HepG2 (cell line): Measurements from ENCODE around the gene MYO1C. TPM values are rescaled to one million over a fixed set of nuclear protein-coding genes. Genes with fewer than 3 reads are reported as not detected.
A peak's percentile ranks its signal among the peaks of the same experiment; 100 is the strongest.

ENCODE experiments used
- ATAC-seq: fragments of 200-7000 bp; cut with Tn5 transposase; 3 replicates; pipeline ENCODE4 v1.9.1; 2020; ENCODE audit warnings: mild to moderate bottlenecking, moderate library complexity
- BruUV-seq: library from RNA; stranded (reverse); fragments of 400-500 nt; replicated peaks from 2 replicates; lab custom pipeline; 2021; lab: Mats Ljungman, UMichigan
- CTCF ChIA-PET: fragments of 300-600 bp; formaldehyde crosslinking; extraction: SDS; loops from one replicate; lab custom pipeline; 2021; ENCODE audit warnings: low total read pairs, inconsistent platforms, low intra/inter-chr PET ratio; lab: Yijun Ruan, JAX
- POLR2A ChIA-PET: fragments of 350-600 bp; sonication (Branson Sonifier 250); formaldehyde crosslinking; loops from one replicate; lab custom pipeline; 2020; ENCODE audit warnings: antibody characterized with exemption, inconsistent platforms; lab: Yijun Ruan, JAX
- DNase-seq: peaks from one replicate; pipeline ENCODE4 v3.0.0-alpha.2; 2015; ENCODE audit warnings: low spot score
- FAIRE-seq: peaks from 3 replicates; lab custom pipeline; 2011; peaks lifted over from hg19 to GRCh38; lab: Jason Lieb, UNC
- H2AFZ ChIP-seq: one replicate; pipeline ENCODE4 v1.6.1; 2011; ENCODE audit warnings: low read length, inconsistent platforms
- H3K27ac ChIP-seq: fragments of 300-600 bp; 3 replicates; pipeline ENCODE4 v1.8.0; 2011; ENCODE audit warnings: mixed run types, mild to moderate bottlenecking, mixed read lengths, low read length, inconsistent platforms; ENCODE audit not compliant: insufficient read depth; ENCODE audit errors: extremely low read length
- H3K27me3 ChIP-seq, 2 experiments: fragments of 200-600 bp in 1 of 2; 2 replicates in 1 of 2; 3 replicates in 1 of 2; pipeline versions ENCODE4 v1.6.0 to v1.8.0; 2011; ENCODE audit warnings: low read length in 2 of 2, mild to moderate bottlenecking in 2 of 2, moderate library complexity in 2 of 2, inconsistent platforms in 1 of 2; ENCODE audit not compliant: insufficient read depth in 2 of 2, control insufficient read depth in 1 of 2
- H3K36me3 ChIP-seq, 2 experiments: fragments of 200-600 bp in 1 of 2; replicated peaks in 1 of 2; 2 replicates in 1 of 2; 3 replicates in 1 of 2; pipeline versions ENCODE4 v1.5.1 to v1.8.0; 2011; ENCODE audit warnings: low read length in 2 of 2, inconsistent platforms in 1 of 2; ENCODE audit not compliant: insufficient read depth in 2 of 2, control insufficient read depth in 1 of 2
- H3K4me1 ChIP-seq: 2 replicates; pipeline ENCODE4 v1.5.1; 2012; ENCODE audit warnings: low read length, inconsistent platforms; ENCODE audit not compliant: insufficient read depth
- H3K4me2 ChIP-seq: 2 replicates; pipeline ENCODE4 v1.6.0; 2011; ENCODE audit warnings: low read depth, low read length, inconsistent platforms
- H3K4me3 ChIP-seq, 3 experiments: fragments of 200-600 bp in 1 of 3; sonication (generic), shearing (Covaris generic) in 1 of 3; replicated peaks in 1 of 3; 2 replicates each; pipeline ENCODE4 v1.5.1; 2011 to 2016; ENCODE audit warnings: low read length in 3 of 3, inconsistent platforms in 2 of 3, low read depth in 2 of 3, mild to moderate bottlenecking in 2 of 3, control low read depth in 1 of 3, mixed read lengths in 1 of 3; ENCODE audit not compliant: insufficient read depth in 1 of 3
- H3K79me2 ChIP-seq: one replicate; pipeline ENCODE4 v1.6.1; 2011; ENCODE audit warnings: low read length, inconsistent platforms; ENCODE audit not compliant: insufficient read depth
- H3K9ac ChIP-seq: 2 replicates; pipeline ENCODE4 v1.6.0; 2011; ENCODE audit warnings: mild to moderate bottlenecking, low read depth, low read length, inconsistent platforms; ENCODE audit not compliant: insufficient read depth
- H3K9me3 ChIP-seq: 2 replicates; pipeline ENCODE4 v1.5.1; 2012; ENCODE audit warnings: mild to moderate bottlenecking, low read length
- H4K20me1 ChIP-seq: 2 replicates; pipeline ENCODE4 v1.6.0; 2011; ENCODE audit warnings: inconsistent platforms, mild to moderate bottlenecking, low read length, moderate library complexity; ENCODE audit not compliant: insufficient read depth
- MED13 ChIP-seq: sonication (generic); formaldehyde crosslinking; IDR thresholded peaks from 2 replicates; pipeline ENCODE4 v1.5.0; 2020; ENCODE audit warnings: missing genetic modification reagents
- MED8 ChIP-seq: sonication (generic); formaldehyde crosslinking; IDR thresholded peaks from 2 replicates; pipeline ENCODE4 v1.8.1; 2023; ENCODE audit warnings: mild to moderate bottlenecking, missing genetic modification reagents; ENCODE audit not compliant: insufficient replicate concordance
- MEF2D ChIP-seq: sonication (generic); formaldehyde crosslinking; IDR thresholded peaks from 2 replicates; pipeline ENCODE4 v1.5.1; 2020; ENCODE audit warnings: mild to moderate bottlenecking, missing genetic modification reagents
- MEIS1 ChIP-seq: sonication (generic); formaldehyde crosslinking; IDR thresholded peaks from 2 replicates; pipeline ENCODE4 v1.9.0; 2021; ENCODE audit warnings: mild to moderate bottlenecking, missing genetic modification reagents, moderate library complexity, borderline replicate concordance
- MEIS2 ChIP-seq: sonication (generic); formaldehyde crosslinking; IDR thresholded peaks from 2 replicates; pipeline ENCODE4 v1.9.0; 2021; ENCODE audit warnings: mild to moderate bottlenecking, missing genetic modification reagents
- POLR2AphosphoS2 ChIP-seq: IDR thresholded peaks from 2 replicates; pipeline ENCODE4 v1.6.1; 2011; ENCODE audit warnings: low read depth, low read length, improper control_type of control experiment
- SALL2 ChIP-seq: sonication (generic); formaldehyde crosslinking; IDR thresholded peaks from 2 replicates; pipeline ENCODE4 v1.8.1; 2023; ENCODE audit warnings: mild to moderate bottlenecking, missing genetic modification reagents, inconsistent platforms
- STAT6 ChIP-seq: sonication (generic); formaldehyde crosslinking; IDR thresholded peaks from 2 replicates; pipeline ENCODE4 v1.4.0; 2020; ENCODE audit warnings: missing genetic modification reagents, mild to moderate bottlenecking, borderline replicate concordance
- THAP9 ChIP-seq: sonication (generic); formaldehyde crosslinking; IDR thresholded peaks from 2 replicates; pipeline ENCODE4; 2020; ENCODE audit warnings: missing genetic modification reagents, mild to moderate bottlenecking, borderline replicate concordance
- ZFP41 ChIP-seq: sonication (generic); formaldehyde crosslinking; IDR thresholded peaks from 2 replicates; pipeline ENCODE4 v1.4.0; 2020; ENCODE audit warnings: mild to moderate bottlenecking, missing genetic modification reagents, borderline replicate concordance
- ZNF350 ChIP-seq: sonication (generic); formaldehyde crosslinking; IDR thresholded peaks from 2 replicates; pipeline ENCODE4 v1.4.0; 2020; ENCODE audit warnings: mild to moderate bottlenecking, low read depth, missing genetic modification reagents, borderline replicate concordance
- ZNF605 ChIP-seq: sonication (generic); formaldehyde crosslinking; IDR thresholded peaks from 2 replicates; pipeline ENCODE4 v1.8.0; 2022; ENCODE audit warnings: mild to moderate bottlenecking, missing genetic modification reagents
- WGBS: methylation state at CpG from one replicate; pipeline ENCODE4 v1.1.6; 2017; ENCODE audit warnings: low lambda C conversion rate; 5-methylcytosine and 5-hydroxymethylcytosine counted together
- in situ Hi-C: cut with HindIII; loops from 2 replicates; pipeline ENCODE4 v1.10.0; 2017; ENCODE audit warnings: low pct_unique_long_range_greater_than_20kb; ENCODE audit not compliant: extremely low pct_ligation_motif_present
- intact Hi-C: fragments of 100-400 bp; cut with micrococcal nuclease; formaldehyde crosslinking; loops from one replicate; pipeline ENCODE4 v1.10.0; 2022; ENCODE audit not compliant: unreplicated experiment
- polyA plus RNA-seq, 8 experiments: library from polyadenylated mRNA; depleted of rRNA in 3 of 8; stranded (reverse) in 7 of 8; unstranded in 1 of 8; fragments of >200 nt; fragmentation: Illumina TruSeq in 4 of 8; extraction: Trizol in 4 of 8; gene quantifications; 2 replicates each; pipeline versions ENCODE4 v1.2.1 to v1.2.3, GENCODE V29; 2011 to 2016; ENCODE audit warnings: low read depth in 4 of 8, missing spikeins in 1 of 8, mixed read lengths in 1 of 8; ENCODE audit not compliant: insufficient read depth in 1 of 8
- total RNA-seq, 5 experiments: library from RNA; depleted of rRNA; stranded (reverse); fragments of >200 nt; fragmentation: Illumina TruSeq; extraction: Trizol; gene quantifications; 2 replicates each; pipeline ENCODE4 v1.2.3, GENCODE V29; 2016; ENCODE audit warnings: low read depth in 1 of 5

The MYO1C gene
- total and polyA plus RNA-seq, 2 of the 13 experiments (the other 11 are each of a cell fraction or from before 2014, with no cell fraction given): 22.7 to 40.8 TPM

- Histone ChIP-seq H3K9me3 (no peaks in the 10 kb centered on the region), H2AFZ (no peak overlapping the region), H3K4me1 (peaks cover 56% of the 10 kb centered on the region), H3K79me2 (peaks cover 18% of the 10 kb centered on the region), H3K4me2 (peak overlapping the region; percentile 99), H3K27me3 (no peaks in the 10 kb centered on the region; a peak in 1 of 5 replicates), H3K36me3 (no peaks in the 10 kb centered on the region), H3K4me3 (peak overlapping the region; percentile 47 to 70 (median 70)), H4K20me1 (no peaks in the 10 kb centered on the region), H3K9ac (peak overlapping the region; percentile 71), H3K27ac (peak overlapping the region; percentile 74)
- 40% methylated on average over 3 of the region's 7 CpGs for WGBS
- CTCF ChIA-PET: no interaction called here
- in situ Hi-C loops: no loop called here
- BruUV-seq: no TSS peak
- intact Hi-C loops: loop anchor here (1.0 kb wide), 2 partner anchors 27 to 32 kb away; partner anchors contain the start of gene INPP5K
- POLR2A ChIA-PET: interaction anchor here (1.7 to 2.3 kb wide), 4 partner anchors 27 to 89 kb away, joined by 4 to 21 read pairs (median 8); partner anchors contain the start of genes CRK, INPP5K and YWHAE
- ATAC-seq: peak; percentile 1
- TF ChIP-seq ZNF350 (CRISPR knock-in tag) (0 out of 2 replicates have a peak, but pooled peaks have one; percentile 59), MED8 (CRISPR knock-in tag) (peak; percentile 14), THAP9 (CRISPR knock-in tag) (peak; percentile 26; the same call in 1 of the 2 replicates), STAT6 (0 out of 2 replicates have a peak, but pooled peaks have one; percentile 18), MED13 (CRISPR knock-in tag) (no peak), MEF2D (peak; percentile 5; the same call in 1 of the 2 replicates), MEIS1 (CRISPR knock-in tag) (0 out of 2 replicates have a peak, but pooled peaks have one; percentile 10), SALL2 (CRISPR knock-in tag) (no peak), MEIS2 (CRISPR knock-in tag) (peak; percentile 12; the same call in 1 of the 2 replicates), ZFP41 (CRISPR knock-in tag) (0 out of 2 replicates have a peak, but pooled peaks have one; percentile 39), ZNF605 (CRISPR knock-in tag) (0 out of 2 replicates have a peak, but pooled peaks have one; percentile 28), POLR2AphosphoS2 (no peak)
- FAIRE-seq: no peak
- DNase-seq: no peak
These were observed 3.6 kb downstream of the MYO1C start for GRCh38 chr17:1488826-1489270.
